Gastroesophageal sphincter (tissue), 4 donors: Measurements from ENCODE around the gene TLE2. TPM values are rescaled to one million over a fixed set of nuclear protein-coding genes. Genes with fewer than 3 reads are reported as not detected.

Experiments used
- ATAC-seq: fragments of 150-250 bp; one replicate; pipeline ENCODE4 v1.9.1; 2016; ENCODE audit warnings: mild to moderate bottlenecking, moderate library complexity
- H3K27ac ChIP-seq, 4 donors: fragments of 200-600 bp; sonication (generic) in 3 of 4; 1 replicate in 3 of 4; 2 replicates in 1 of 4; pipeline ENCODE4 v1.5.1; 2016 to 2019
- H3K27me3 ChIP-seq: fragments of 200-600 bp; sonication (generic); one replicate; pipeline ENCODE4 v1.5.1; 2019
- H3K36me3 ChIP-seq, 2 donors: fragments of 200-600 bp; sonication (generic); one replicate each; pipeline ENCODE4 v1.5.1; 2019; ENCODE audit warnings: control low read depth in 1 of 2
- H3K4me1 ChIP-seq, 3 donors: fragments of 200-600 bp; sonication (generic); 1 replicate in 2 of 3; 2 replicates in 1 of 3; pipeline ENCODE4 v1.5.1; 2016 to 2019; ENCODE audit warnings: control low read depth in 2 of 3
- H3K4me3 ChIP-seq, 2 donors: fragments of 200-600 bp; sonication (generic); one replicate each; pipeline ENCODE4 v1.5.1; 2019; ENCODE audit warnings: mild to moderate bottlenecking in 1 of 2, moderate library complexity in 1 of 2
- H3K9me3 ChIP-seq, 3 donors: fragments of 200-600 bp; sonication (generic); one replicate each; pipeline ENCODE4 v1.5.1; 2017 to 2019; ENCODE audit warnings: control low read depth in 2 of 3
- CTCF ChIP-seq, 4 experiments: fragments of 200-600 bp in 2 of 4; fragments of 450-650 bp in 2 of 4; sonication (generic) in 1 of 4; IDR thresholded peaks; one replicate each; pipeline ENCODE4 v1.5.1; 2017 to 2019; ENCODE audit warnings: antibody characterized with exemption in 4 of 4, mild to moderate bottlenecking in 2 of 4, moderate library complexity in 2 of 4
- EP300 ChIP-seq: sonication (generic); formaldehyde crosslinking; IDR thresholded peaks from one replicate; pipeline ENCODE4 v1.6.1; 2017; ENCODE audit warnings: antibody characterized with exemption, mild to moderate bottlenecking
- POLR2A ChIP-seq, 2 donors: fragments of 450-650 bp; IDR thresholded peaks; one replicate each; pipeline ENCODE4 v1.6.1; 2017; ENCODE audit warnings: antibody characterized with exemption in 2 of 2, mild to moderate bottlenecking in 2 of 2, moderate library complexity in 1 of 2
- POLR2AphosphoS5 ChIP-seq: sonication (generic); formaldehyde crosslinking; IDR thresholded peaks from one replicate; pipeline ENCODE4 v1.6.1; 2017; ENCODE audit warnings: antibody characterized with exemption
- WGBS, 2 donors: methylation state at CpG; one replicate each; pipeline ENCODE4 v1.1.5; 2018; ENCODE audit warnings: low coverage in 1 of 2; 5-methylcytosine and 5-hydroxymethylcytosine counted together
- total RNA-seq, 4 donors: library from RNA; depleted of rRNA; stranded (reverse); fragments of >200 nt; gene quantifications; one replicate each; pipeline ENCODE4 v1.1.0, GENCODE V29; 2016

The TLE2 gene
- total RNA-seq, 4 donors from 2014 or later, result 27.1 to 46.1 (median 34.4) TPM

GRCh38 chr19:3003046-3003445 is 26.0 kb downstream of the TLE2 start:
- TF ChIP-seq CTCF (IDR thresholded peaks at IDR 0.05) (no peak), EP300 (no peak), POLR2A (IDR thresholded peaks at IDR 0.05) (no peak), POLR2AphosphoS5 (no peak)
- WGBS, 2 donors, result 69% methylated on average over 4 of the region's 7 CpGs; no CpG with 5 or more reads in 1 of the 2 donors
- no peak overlapping the region for H3K27ac ChIP-seq
- peaks cover 0 to 82% of the 10 kb centered on the region in 2 donors for H3K36me3 ChIP-seq
- H3K4me3 ChIP-seq, result no peak overlapping the region
- H3K9me3 ChIP-seq, result no peaks in the 10 kb centered on the region
- H3K27me3 ChIP-seq, result no peaks in the 10 kb centered on the region
- ATAC-seq, result no peak
- no peaks in the 10 kb centered on the region for H3K4me1 ChIP-seq

GRCh38 chr19:3001235-3001800 is 27.8 kb downstream of the TLE2 start:
- no peak for ATAC-seq
- Histone ChIP-seq H3K27me3 (no peaks in the 10 kb centered on the region), H3K4me3 (no peak overlapping the region), H3K9me3 (no peaks in the 10 kb centered on the region), H3K4me1 (no peaks in the 10 kb centered on the region), H3K27ac (no peak overlapping the region), H3K36me3 (peaks cover 0 to 77% of the 10 kb centered on the region in 2 donors)
- no peak for TF ChIP-seq POLR2A (IDR thresholded peaks at IDR 0.05)
- TF ChIP-seq CTCF (IDR thresholded peaks at IDR 0.05), result no peak
- TF ChIP-seq EP300, result no peak
- TF ChIP-seq POLR2AphosphoS5, result no peak
- WGBS, 2 donors, result 98 to 100% methylated on average over 4 to 6 of the region's 6 CpGs

- peaks cover 0 to 51% of the 10 kb centered on the region in 2 donors for H3K36me3 ChIP-seq
- H3K27me3 ChIP-seq, result no peaks in the 10 kb centered on the region
- TF ChIP-seq POLR2A (IDR thresholded peaks at IDR 0.05) (no peak), EP300 (no peak), POLR2AphosphoS5 (no peak), CTCF (IDR thresholded peaks at IDR 0.05) (no peak)
These were observed 30.4 kb downstream of the TLE2 start for GRCh38 chr19:2998642-2999041.

GRCh38 chr19:2997720-2998119 is 31.4 kb downstream of the TLE2 start:
- peaks cover 5% of the 10 kb centered on the region for H3K27me3 ChIP-seq
- TF ChIP-seq CTCF (IDR thresholded peaks at IDR 0.05) (no peak), POLR2AphosphoS5 (no peak), POLR2A (IDR thresholded peaks at IDR 0.05) (no peak), EP300 (no peak)
- 75 to 90% methylated on average over 3 to 7 of the region's 13 CpGs for WGBS, 2 donors

More at GRCh38 chr19:2998642-2999041, 30.4 kb downstream of the TLE2 start:
- Histone ChIP-seq H3K27ac (no peak overlapping the region), H3K4me3 (no peak overlapping the region), H3K9me3 (no peaks in the 10 kb centered on the region), H3K4me1 (no peaks in the 10 kb centered on the region)
- 91% methylated on average over 4 of the region's 11 CpGs; no CpG with 5 or more reads in 1 of the 2 donors for WGBS, 2 donors
- no peak for ATAC-seq

GRCh38 chr19:2994588-2995131 is 34.4 kb downstream of the TLE2 start:
- Histone ChIP-seq H3K27ac (no peak overlapping the region), H3K4me1 (no peaks in the 10 kb centered on the region), H3K27me3 (peaks cover 5% of the 10 kb centered on the region), H3K4me3 (no peak overlapping the region), H3K9me3 (no peaks in the 10 kb centered on the region), H3K36me3 (peaks cover 0 to 25% of the 10 kb centered on the region in 2 donors)
- no peak for ATAC-seq
- TF ChIP-seq POLR2A (IDR thresholded peaks at IDR 0.05) (no peak), POLR2AphosphoS5 (no peak), CTCF (IDR thresholded peaks at IDR 0.05) (no peak), EP300 (no peak)
- 75 to 100% methylated on average over 2 to 15 of the region's 15 CpGs for WGBS, 2 donors

More at GRCh38 chr19:2997720-2998119, 31.4 kb downstream of the TLE2 start:
- peaks cover 0 to 43% of the 10 kb centered on the region in 2 donors for H3K36me3 ChIP-seq
- H3K4me1 ChIP-seq, result no peaks in the 10 kb centered on the region
- H3K4me3 ChIP-seq, result no peak overlapping the region
- no peak for ATAC-seq
- H3K9me3 ChIP-seq, result no peaks in the 10 kb centered on the region
- no peak overlapping the region for H3K27ac ChIP-seq
